GM21423 (cell line): ENCODE measurements around the gene NEURL4.

Experiments used
- ATAC-seq: cut with Tn5 transposase; IDR thresholded peaks from one replicate; pipeline ENCODE4 v1.9.1; 2021; ENCODE audit warnings: mild to moderate bottlenecking, moderate library complexity; ENCODE audit not compliant: unreplicated experiment

NEURL4 gene

DNA sequence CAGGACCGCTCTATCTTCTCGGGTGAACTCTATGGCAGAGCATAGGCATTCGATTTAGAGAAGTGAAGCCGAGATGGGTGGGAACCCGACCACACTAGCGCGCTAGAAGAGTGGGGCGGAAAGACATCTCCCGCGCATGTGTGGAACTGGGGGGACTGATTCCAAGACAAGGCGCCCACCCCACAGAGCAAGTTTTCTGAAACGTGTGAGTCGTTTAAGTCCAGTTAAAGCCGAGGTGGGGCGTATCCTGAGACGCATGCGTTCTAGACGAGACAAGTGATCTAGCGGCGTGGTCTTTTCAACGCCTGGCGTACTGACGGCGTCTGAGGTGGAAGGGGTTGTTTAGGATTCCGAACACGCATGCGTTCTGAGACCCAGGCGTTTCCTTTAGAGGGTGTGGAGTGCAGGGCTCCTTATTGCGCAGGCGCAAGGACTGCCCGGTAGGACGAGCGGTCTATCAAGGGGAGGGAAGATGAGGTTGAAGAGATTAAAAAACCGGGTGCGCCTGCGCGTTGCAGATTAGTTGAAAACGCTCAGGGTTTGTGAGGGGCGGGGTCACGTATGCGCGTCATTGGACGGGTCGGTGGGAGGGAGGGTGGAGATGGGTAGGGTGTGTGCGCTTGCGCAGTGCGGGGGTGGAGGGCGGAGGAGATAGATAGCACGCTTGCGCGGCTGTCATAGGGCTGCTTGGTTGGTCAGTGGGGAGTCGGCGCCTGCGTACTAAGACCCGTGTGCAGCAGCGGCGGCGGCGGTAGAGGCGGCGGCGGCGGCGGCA is 22.0 kb downstream of the NEURL4 start, which contains the start of gene EIF5A:
Gene EIF5A, plus strand, starts transcription at position 718 of the 775 bp plus-strand sequence. CDS start 2,008 bp downstream, outside the sequence.
- ATAC-seq: peak; percentile 65

DNA sequence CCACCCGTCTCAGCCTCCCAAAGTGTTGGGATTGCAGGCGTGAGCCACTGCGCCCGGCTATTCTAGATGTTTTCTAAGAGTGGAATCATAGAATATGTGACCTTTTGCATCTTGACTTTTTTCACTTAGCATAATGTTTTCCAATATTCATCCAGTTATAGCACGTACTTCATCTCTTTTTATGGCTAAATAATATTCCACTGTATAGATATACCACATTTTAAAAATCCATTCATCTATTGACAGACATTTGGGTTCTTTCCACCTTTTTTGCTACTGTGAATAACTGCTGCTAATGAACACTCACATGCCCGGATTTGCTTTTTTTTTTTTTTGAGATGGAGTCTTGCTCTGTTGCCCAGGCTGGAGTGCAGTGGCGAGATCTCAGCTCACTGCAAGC is 25.0 kb downstream of the NEURL4 start:
- no peak for ATAC-seq

DNA sequence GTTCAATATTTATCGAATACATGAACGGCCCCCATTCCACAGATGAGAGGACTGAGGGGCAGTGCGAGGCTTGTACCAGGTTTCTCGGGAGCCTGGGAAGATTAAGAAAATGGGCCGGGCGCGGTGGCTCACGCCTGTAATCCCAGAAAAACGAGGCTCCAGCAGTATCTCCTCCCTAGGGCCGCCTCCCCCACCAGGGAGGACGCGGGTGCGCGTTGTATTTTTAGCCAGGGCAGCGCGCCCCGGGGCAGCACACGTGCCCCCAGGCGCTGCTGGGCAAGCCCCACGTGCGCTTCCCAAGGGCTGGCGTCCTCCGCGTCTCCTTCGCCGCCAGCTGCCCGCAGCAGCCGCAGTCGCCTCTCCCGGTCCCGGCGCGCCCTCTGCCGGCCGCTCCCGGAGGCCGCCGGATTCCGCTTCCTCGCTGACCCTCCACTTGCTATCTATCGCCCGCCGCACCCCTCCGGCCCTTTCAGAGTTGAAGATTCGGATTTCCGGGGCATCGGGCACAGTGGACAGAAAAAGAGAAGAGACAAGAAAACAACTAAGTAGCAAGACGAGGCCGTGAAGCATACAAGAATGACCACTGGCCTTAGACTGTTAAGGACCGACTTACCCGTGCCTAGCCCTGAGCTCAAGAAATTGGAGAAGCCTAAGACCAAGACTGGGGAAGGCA is 32.8 kb downstream of the NEURL4 start:
- no peak for ATAC-seq

DNA sequence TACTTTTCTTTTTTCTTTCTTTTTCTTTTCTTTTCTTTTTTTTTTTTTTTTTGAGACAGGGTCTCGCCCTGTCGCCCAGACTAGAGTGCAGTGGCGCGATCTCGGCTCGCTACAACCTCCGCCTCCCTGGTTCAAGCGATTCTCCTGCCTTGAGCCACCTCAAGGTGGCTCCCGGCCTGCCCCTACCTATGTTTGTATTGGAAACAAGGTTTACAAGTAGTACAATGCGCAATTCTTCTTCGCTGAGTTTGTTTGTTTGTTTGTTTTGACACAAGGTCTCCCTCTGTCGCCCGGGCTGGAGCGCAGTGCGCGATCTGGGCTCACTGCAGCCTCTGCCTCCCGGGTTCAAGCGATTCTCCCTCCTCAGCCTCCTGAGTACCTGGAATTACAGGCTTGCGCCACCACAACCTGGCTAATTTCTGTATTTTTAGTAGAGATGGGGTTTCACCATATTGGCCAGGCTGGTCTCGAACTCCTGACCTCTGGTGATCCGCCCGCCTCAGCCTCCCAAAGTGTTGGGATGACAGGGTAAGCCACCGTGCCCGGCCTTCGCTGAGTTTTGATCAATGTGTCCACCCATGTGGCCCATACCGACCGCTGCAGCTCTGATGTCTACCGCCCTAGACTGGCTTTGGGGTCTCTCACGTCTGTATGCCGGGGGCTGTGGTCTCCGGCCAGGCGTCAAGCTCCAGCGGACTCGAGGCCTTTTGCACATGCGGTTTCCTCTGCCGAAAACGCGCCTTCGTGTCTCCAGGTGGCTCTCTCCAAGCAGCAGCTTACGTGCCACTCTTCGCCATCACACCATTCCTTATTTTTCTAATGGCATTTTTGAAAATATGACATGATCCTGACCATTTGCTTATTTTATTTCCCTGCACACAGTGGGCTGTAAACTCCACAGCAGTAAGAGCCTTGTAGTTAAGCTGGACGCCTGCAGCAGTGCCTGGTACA is 33.6 kb downstream of the NEURL4 start:
- ATAC-seq: no peak

DNA sequence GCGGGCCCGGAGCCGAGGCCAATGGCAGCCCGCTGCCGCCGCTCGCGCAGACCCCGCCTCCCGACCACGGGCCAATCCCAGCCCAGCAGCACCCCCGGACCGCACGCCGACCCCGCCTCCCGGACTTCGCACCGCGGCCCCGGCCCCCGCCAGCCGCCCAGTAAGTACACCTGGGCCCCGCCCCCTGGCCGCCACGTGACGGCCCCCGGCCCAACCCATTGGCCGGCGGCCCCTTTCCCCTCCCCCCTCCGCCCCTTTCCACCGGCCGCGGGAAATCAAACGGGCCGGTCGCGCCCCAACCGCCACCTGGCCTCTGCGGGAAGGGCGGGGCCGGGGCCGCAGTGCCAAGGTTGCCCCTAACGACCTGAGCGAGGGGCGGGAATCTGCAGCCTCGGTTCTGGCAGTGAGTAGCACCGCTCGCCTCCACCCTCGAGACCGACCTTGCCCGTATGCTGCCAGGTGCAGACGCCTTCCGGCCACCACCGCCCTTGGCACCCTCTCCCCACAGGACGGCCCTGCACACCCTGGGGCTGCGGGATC is 34.5 kb downstream of the NEURL4 start, which contains the start of gene YBX2:
Gene YBX2, minus strand, starts transcription at position 26 of the 540 bp plus-strand sequence. CDS start 139 bp downstream, outside the sequence.
- no peak for ATAC-seq

DNA sequence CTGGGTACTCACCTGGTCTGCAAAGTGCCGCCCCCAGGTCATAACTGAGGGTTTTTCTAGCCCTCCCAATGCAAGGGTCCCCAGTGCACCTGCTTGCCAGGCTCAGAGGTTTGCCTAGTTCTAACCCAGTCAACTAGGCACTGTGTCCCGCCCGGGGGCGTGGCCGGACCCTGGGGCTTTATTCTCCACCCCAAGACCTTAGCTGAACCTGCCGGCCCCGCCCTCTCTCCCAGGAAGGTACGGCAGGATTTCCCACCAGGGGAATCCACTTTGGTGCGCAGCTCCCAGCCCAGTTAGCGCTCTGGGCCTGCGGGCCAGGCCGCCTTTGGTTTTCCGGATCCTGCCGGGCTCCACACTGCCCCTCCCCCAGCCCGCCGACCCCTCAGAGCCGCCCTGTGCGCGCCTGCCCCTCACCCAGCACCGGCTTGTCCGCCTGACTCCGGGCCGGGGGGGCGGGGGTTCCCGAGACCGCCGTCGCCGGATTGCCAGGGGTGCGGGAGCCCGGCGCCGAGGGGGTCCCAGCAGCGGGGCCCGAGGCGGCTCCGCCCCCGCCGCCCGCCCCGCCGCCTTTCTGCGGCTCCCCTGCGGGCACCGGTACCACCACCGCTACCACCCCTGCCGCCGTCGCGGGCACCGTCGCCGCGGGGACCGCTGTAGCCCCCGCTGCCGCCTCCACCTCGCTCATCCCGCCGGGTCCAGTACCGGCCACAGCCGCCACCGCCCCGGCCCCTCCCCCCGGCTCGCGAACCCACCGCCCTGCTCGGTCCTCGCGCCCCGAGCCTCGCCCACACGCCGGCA is 35.1 kb downstream of the NEURL4 start:
- ATAC-seq: no peak

DNA sequence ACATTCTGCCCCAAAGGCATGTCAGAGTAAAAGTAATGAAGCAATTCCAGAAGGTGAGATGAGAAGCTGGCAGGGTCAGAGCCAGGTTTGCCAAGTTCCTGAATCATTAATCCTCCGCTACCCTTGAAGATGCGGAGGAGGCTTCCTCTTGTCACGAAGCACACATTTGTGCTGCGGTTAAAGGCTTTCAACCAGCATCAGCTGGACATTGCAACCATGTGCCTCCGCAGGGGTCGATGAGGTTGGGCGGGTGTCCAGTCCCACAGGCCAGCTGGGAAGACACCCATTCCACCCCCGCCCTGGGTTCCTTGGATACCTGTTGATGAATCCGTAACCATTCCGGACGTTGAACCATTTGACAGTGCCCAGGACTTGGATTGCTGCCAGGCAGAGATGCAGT is 36.0 kb downstream of the NEURL4 start:
- no peak for ATAC-seq

DNA sequence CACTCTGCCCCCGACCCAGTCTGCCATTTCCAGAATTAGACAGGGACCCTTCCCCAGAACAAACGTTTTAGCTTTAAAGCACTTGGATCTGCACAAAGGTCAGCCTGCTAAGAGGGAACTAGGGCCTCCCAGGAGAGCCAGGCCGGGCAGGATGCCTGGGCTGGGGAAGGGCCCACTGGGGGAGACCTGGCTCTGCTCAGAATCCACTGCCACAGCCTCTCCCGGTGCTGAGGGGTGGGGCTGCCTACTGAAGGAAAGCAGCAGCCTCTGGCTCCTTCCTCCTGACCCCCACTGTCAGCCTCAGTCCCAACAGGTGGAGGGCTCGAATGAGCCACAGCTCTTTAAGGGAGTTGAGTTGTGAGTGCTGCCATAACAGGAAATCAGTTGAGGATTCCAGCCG is 36.4 kb downstream of the NEURL4 start:
- ATAC-seq: no peak

DNA sequence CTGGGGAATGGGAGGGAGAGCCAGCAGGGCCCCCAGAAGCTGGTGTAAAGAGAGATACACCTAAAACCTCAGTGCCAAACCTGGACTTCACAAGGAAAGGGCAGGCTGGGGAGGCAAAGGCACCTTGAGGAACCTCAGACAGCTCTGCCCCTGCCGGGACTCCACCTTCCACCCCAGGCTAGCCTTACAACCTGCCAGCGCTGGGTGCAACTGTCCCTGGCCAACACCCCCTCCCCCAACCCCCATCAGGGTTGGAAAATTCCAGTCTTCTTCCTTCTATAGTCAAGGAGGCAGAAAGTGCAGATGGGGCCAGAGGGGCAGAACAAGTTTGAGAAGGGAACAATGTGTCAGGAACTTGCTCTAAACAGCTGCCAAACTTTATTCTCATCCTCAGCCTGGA is 36.9 kb downstream of the NEURL4 start:
- no peak for ATAC-seq

DNA sequence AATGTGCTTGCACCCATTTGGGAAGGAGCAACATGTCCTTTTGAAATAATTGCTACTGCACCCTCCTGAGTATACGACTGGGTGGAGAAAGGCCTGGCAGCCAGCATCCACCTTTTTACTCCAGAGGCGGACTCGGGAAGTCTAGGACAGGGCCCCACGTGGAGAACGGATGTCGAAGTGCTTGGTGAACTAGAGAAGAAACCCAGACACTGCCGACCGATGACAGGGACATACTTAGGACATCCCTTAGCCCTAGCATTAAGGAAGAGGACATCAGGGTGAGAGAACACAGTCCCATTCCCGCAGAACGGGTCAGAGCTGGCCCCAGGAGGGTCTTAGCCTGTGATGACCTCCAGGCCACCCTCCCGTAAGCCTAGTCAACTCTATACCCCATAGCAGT is 38.5 kb downstream of the NEURL4 start:
- ATAC-seq: no peak

DNA sequence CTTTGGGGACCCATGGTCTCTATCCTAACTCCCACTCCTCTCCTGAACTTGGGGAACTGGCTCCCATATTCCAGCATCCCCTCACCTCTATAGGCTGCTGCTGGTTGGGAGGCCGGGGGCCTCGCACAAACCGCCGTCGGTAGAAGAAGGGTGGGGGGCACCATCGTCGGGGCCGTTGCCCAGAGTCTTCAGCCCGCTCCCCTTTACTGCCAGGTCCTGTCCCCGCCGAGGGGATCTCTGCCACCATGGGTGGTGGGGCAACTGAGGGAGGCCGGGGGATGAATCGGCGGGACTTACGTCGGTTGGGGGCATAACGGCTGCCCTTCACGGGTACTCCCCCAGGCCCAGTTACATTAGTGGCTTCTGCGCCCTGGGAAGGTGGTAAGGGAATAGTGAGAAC is 39.0 kb downstream of the NEURL4 start:
- no peak for ATAC-seq

DNA sequence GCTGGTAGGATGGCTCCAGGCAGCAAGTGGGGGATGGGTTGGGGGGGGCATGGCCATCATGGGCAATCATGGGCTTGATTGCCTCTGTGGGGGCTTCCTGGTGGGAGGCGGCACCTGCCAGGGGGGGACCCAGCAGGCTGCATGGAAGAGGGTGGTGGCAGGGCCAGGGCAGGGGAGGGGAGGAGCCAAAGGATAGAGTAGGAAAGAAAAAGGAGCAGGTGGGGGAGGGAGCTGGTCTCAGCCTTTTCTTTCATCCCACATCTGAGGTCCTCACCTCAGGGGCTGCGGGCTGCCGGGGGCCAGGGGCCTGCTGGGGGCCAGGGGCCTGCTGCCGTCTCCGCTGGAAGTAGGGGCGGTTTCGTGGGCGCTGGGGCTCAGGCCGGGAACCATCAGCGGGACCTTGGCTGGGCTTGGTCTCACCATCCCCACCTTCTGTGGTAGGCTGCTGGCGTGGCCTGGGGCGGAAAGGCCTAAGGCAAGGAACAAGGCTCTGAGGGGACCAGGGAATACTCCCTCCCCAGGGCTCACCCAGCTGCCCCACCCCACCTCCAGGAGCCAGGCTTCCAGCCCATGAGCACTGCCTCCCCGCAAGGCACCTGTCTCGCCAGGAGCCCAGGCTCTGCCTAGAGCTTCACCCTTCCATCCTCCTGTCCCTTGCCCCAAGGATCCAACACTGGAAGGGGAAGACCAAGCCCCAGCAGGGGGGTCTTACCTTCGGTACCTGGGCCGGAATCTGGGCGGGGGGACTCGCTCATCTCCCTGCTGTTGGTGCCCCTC is 39.7 kb downstream of the NEURL4 start:
- no peak for ATAC-seq

DNA sequence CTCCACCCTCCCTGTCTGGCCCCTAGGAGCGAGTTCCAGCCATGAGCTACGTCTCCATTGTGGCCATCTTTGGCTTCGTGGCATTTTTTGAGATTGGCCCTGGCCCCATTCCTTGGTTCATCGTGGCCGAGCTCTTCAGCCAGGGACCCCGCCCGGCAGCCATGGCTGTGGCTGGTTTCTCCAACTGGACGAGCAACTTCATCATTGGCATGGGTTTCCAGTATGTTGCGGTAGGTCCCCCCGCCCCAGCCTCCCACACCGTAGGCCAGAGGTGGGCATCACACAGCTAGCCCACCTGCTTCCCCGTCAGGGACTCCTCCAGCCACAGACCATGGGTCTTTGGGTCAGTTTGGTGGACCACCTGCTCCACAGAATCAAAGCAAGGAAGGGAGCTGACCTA is 43.5 kb downstream of the NEURL4 start:
- no peak for ATAC-seq

DNA sequence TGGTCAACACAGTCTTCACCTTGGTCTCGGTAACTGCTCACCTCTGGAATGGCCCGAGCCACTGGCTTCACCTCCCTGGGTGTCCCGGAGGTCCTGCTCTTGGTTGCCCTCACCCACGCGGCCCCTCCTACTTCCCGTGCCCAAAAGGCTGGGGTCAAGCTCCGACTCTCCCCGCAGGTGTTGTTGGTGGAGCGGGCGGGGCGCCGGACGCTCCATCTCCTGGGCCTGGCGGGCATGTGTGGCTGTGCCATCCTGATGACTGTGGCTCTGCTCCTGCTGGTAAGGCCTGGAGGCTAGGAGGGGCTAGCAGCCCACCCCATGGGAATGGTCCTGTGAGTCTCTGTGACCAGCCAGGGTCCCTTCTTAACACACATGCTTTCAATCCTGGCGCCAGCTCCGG is 44.2 kb downstream of the NEURL4 start:
- no peak for ATAC-seq

DNA sequence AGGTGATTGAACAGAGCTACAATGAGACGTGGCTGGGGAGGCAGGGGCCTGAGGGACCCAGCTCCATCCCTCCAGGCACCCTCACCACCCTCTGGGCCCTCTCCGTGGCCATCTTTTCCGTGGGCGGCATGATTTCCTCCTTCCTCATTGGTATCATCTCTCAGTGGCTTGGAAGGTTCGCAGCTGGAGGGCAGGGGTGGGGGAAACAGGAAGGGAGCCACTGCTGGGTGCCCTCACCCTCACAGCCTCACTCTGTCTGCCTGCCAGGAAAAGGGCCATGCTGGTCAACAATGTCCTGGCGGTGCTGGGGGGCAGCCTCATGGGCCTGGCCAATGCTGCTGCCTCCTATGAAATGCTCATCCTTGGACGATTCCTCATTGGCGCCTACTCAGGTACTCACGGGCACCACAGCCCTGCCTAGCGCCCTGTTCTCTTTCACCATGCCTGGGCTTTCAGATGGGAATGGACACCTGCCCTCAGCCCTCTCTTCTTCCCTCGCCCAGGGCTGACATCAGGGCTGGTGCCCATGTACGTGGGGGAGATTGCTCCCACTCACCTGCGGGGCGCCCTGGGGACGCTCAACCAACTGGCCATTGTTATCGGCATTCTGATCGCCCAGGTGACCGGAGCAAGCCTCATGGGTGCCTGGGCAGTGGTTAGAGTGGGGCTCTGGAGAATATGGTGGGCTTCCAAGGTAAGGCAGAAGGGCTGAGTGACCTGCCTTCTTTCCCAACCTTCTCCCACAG is 45.5 kb downstream of the NEURL4 start:
- no peak for ATAC-seq

DNA sequence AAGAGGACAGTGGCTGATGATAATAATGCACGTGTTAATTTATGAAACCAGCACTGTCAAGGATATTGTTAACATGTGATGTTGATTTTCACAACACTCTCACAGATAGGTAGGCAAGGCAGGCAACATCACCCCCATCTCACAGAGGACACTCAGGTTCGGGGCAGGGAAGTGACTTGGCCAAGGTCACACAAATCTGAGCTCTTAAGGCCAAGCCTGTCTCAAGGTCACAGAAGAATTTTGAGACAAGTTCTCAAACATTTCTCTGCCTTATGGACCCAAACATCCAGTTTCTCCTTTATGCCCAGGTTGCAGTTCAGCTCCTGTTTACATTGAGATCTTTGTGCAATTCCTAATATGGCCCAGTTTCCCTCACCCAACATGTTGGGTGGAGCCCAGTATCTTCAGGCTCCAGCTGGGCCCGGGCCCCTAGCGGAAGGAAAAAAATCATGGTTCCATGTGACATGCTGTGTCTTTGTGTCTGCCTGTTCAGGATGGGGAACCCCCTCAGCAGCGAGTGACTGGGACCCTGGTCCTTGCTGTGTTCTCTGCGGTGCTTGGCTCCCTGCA is 46.3 kb downstream of the NEURL4 start:
- no peak for ATAC-seq

DNA sequence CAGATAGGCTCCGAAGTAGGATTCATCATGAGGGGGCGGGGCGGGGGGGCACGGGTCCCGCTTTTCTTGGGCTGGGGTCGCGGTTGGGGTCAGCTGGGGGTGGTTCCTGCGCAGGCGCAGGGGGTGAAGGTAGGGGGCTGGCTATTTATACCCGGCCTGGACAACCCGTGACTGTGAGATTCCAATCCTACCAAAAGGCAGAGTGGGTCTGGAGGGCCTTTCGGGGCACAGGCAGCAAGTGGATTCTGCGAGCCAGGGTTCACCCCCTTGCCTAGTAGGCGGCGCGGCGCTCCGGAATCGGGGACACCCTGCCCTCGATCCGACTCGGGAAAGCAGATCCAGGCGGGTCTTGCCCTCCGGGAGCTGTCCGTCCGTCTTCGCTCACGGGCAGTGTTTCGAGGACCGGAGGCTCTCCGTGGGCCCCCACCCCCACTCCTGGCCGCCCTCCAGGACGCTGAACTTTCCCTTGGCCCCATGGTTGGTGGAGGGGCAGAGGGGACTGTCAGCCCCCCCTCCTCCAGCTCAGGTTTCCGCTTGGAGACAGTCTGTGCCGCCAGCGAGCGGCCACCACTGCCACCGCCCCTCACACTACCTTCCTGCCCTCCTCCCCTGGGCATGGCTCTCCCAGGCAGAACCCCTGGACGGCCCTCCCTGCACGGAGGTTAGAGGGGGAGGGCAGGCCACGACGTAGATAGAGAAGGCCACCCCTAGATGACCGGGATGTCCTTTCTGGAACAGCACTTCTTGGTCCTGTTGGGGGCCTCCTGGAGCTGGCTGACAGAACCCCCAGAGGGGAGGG is 47.0 kb downstream of the NEURL4 start:
- no peak for ATAC-seq
